Upper lobe of left lung (tissue), 4 donors: ENCODE results near the gene DNALI1.
"Not testable (repeated sequence)": the region's sequence is repeated elsewhere in the genome, so short reads cannot be mapped to it uniquely, and the experiment has no call there.

Source experiments
- EP300 ChIP-seq, 4 donors: sonication (generic); formaldehyde crosslinking; IDR thresholded peaks; one replicate each; pipeline ENCODE4 v1.5.1; 2017; ENCODE audit warnings: antibody characterized with exemption in 4 of 4, control low read depth in 2 of 4
- POLR2A ChIP-seq, 4 donors: fragments of 450-650 bp; IDR thresholded peaks; one replicate each; pipeline ENCODE4 v1.5.1; 2016 to 2017; ENCODE audit warnings: antibody characterized with exemption in 4 of 4, mild to moderate bottlenecking in 2 of 4
- POLR2AphosphoS5 ChIP-seq, 2 donors: sonication (generic); formaldehyde crosslinking; IDR thresholded peaks; one replicate each; pipeline ENCODE4 v1.5.1; 2017; ENCODE audit warnings: antibody characterized with exemption in 2 of 2
- TF ChIP-seq, protein P1 (sequence below), 6 experiments: fragments of 450-650 bp in 4 of 6; fragments of 200-600 bp in 2 of 6; sonication (generic) in 2 of 6; IDR thresholded peaks; one replicate each; pipeline ENCODE4 v1.5.1; 2016 to 2019; ENCODE audit warnings: antibody characterized with exemption in 6 of 6

DNA sequence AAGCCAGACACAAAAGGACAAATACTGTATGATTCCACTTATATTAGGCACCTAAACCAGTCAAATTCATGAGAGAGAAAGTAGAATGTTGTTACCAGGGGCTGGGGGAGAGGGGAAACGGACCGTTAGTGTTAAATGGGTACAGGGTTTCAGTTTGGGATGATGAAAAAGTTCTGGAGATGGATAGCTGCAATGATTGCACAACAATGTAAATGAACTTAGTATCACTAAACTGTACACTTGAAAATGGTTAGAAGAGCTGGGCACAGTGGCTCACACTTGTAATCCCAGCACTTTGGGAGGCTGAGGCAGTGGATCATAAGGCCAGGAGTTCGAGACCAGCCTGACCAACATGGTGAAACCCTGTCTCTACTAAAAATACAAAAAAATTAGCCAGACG lies 27.8 kb downstream of the DNALI1 start:
- not testable (repeated sequence) for TF ChIP-seq EP300, POLR2AphosphoS5, POLR2A (IDR thresholded peaks at IDR 0.05)
- TF ChIP-seq, protein P1, sequence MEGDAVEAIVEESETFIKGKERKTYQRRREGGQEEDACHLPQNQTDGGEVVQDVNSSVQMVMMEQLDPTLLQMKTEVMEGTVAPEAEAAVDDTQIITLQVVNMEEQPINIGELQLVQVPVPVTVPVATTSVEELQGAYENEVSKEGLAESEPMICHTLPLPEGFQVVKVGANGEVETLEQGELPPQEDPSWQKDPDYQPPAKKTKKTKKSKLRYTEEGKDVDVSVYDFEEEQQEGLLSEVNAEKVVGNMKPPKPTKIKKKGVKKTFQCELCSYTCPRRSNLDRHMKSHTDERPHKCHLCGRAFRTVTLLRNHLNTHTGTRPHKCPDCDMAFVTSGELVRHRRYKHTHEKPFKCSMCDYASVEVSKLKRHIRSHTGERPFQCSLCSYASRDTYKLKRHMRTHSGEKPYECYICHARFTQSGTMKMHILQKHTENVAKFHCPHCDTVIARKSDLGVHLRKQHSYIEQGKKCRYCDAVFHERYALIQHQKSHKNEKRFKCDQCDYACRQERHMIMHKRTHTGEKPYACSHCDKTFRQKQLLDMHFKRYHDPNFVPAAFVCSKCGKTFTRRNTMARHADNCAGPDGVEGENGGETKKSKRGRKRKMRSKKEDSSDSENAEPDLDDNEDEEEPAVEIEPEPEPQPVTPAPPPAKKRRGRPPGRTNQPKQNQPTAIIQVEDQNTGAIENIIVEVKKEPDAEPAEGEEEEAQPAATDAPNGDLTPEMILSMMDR (IDR thresholded peaks at IDR 0.05) = not testable (repeated sequence)
